Tongue (tissue), 2 donors: ENCODE data around the gene PLPP7. TPM values are rescaled to one million over a fixed set of nuclear protein-coding genes. Genes with fewer than 3 reads are reported as not detected.
A peak's percentile ranks its signal among the peaks of the same experiment; 100 is the strongest.
"Not testable (repeated sequence)": the region's sequence is repeated elsewhere in the genome, so short reads cannot be mapped to it uniquely, and the experiment has no call there.

Source experiments
- DNase-seq: peaks from one replicate; pipeline ENCODE4 v3.0.0-alpha.2; 2015
- total RNA-seq: library from RNA; depleted of rRNA; stranded (reverse); fragments of >200 nt; gene quantifications from one replicate; pipeline ENCODE4 v1.2.3, GENCODE V29; 2014

Gene PLPP7
- total RNA-seq, 1 donor from 2014 or later: 81.3 TPM

- peak; percentile 47 for DNase-seq
Observed at GRCh38 chr9:131266266-131267229, 23.0 kb upstream of the PLPP7 start.

GRCh38 chr9:131270171-131271015 is 19.1 kb upstream of the PLPP7 start:
- DNase-seq: no peak

GRCh38 chr9:131271016-131271273 is 18.6 kb upstream of the PLPP7 start:
- not testable (repeated sequence) for DNase-seq

- no peak for DNase-seq
Observed at GRCh38 chr9:131271506-131271931, 18.0 kb upstream of the PLPP7 start.

- DNase-seq: no peak
Observed at GRCh38 chr9:131272212-131272611, 17.3 kb upstream of the PLPP7 start.

- no peak for DNase-seq
Observed at GRCh38 chr9:131273146-131273855, 16.2 kb upstream of the PLPP7 start.

GRCh38 chr9:131273856-131274673 is 15.5 kb upstream of the PLPP7 start:
- no peak for DNase-seq

GRCh38 chr9:131274674-131275331 is 14.7 kb upstream of the PLPP7 start:
- DNase-seq: no peak

GRCh38 chr9:131275332-131276093 is 14.0 kb upstream of the PLPP7 start:
- DNase-seq: no peak

- DNase-seq: no peak
Observed at GRCh38 chr9:131276094-131276888, 13.2 kb upstream of the PLPP7 start, which contains the start of gene FAM78A. TSS of gene FAM78A (minus strand) at chr9:131276510. CDS start at chr9:131276179, 331 bp downstream.

GRCh38 chr9:131276891-131277286 is 12.6 kb upstream of the PLPP7 start:
- DNase-seq: no peak

- no peak for DNase-seq
Observed at GRCh38 chr9:131277287-131277909, 12.1 kb upstream of the PLPP7 start.

- peak; percentile 96 for DNase-seq
Observed at GRCh38 chr9:131277910-131278701, 11.4 kb upstream of the PLPP7 start.

GRCh38 chr9:131278702-131279111 is 10.8 kb upstream of the PLPP7 start:
- DNase-seq: no peak

GRCh38 chr9:131279196-131279862 is 10.2 kb upstream of the PLPP7 start:
- no peak for DNase-seq

GRCh38 chr9:131279863-131280570 is 9.5 kb upstream of the PLPP7 start:
- no peak for DNase-seq

- DNase-seq: no peak
Observed at GRCh38 chr9:131280660-131281059, 8.9 kb upstream of the PLPP7 start.
